Astrocyte (in vitro differentiated cells and primary cell): ENCODE measurements around the gene EP300. TPM values are rescaled to one million over a fixed set of nuclear protein-coding genes. Genes with fewer than 3 reads are reported as not detected.

Experiments
- DNase-seq: peaks from one replicate; pipeline ENCODE4 v3.0.0-alpha.2; 2010; ENCODE audit warnings: low read depth
- FAIRE-seq: peaks from 2 replicates; lab custom pipeline; 2011; peaks lifted over from hg19 to GRCh38; lab: Jason Lieb, UNC
- H2AFZ ChIP-seq: 2 replicates; pipeline ENCODE4 v1.6.0; 2012; ENCODE audit warnings: low read depth, low read length, inconsistent platforms
- H3K27ac ChIP-seq: 2 replicates; pipeline ENCODE4 v1.5.1; 2011; ENCODE audit warnings: low read depth, low read length, inconsistent platforms
- H3K27me3 ChIP-seq: 2 replicates; pipeline ENCODE4 v1.6.0; 2011; ENCODE audit warnings: low read length, inconsistent platforms; ENCODE audit not compliant: insufficient read depth
- H3K36me3 ChIP-seq: 2 replicates; pipeline ENCODE4 v1.5.1; 2011; ENCODE audit warnings: low read length, inconsistent platforms; ENCODE audit not compliant: insufficient read depth
- H3K4me1 ChIP-seq: 2 replicates; pipeline ENCODE4 v1.5.1; 2011; ENCODE audit warnings: low read length, inconsistent platforms; ENCODE audit not compliant: insufficient read depth
- H3K4me2 ChIP-seq: 2 replicates; pipeline ENCODE4 v1.6.0; 2012; ENCODE audit warnings: low read length, inconsistent platforms
- H3K4me3 ChIP-seq: 2 replicates; pipeline ENCODE4 v1.5.1; 2011; ENCODE audit warnings: low read depth, mild to moderate bottlenecking, low read length, inconsistent platforms; ENCODE audit not compliant: insufficient read depth
- H3K79me2 ChIP-seq: 2 replicates; pipeline ENCODE4 v1.6.0; 2012; ENCODE audit warnings: mild to moderate bottlenecking, low read length, inconsistent platforms; ENCODE audit not compliant: insufficient read depth
- H3K9ac ChIP-seq: 2 replicates; pipeline ENCODE4 v1.6.0; 2012; ENCODE audit warnings: mild to moderate bottlenecking, low read length, inconsistent platforms
- H3K9me3 ChIP-seq: 2 replicates; pipeline ENCODE4 v1.5.1; 2012; ENCODE audit warnings: low read depth, mild to moderate bottlenecking, low read length, inconsistent platforms; ENCODE audit not compliant: insufficient read depth
- H4K20me1 ChIP-seq: 2 replicates; pipeline ENCODE4 v1.6.0; 2012; ENCODE audit warnings: low read length, inconsistent platforms; ENCODE audit not compliant: insufficient read depth
- H3K27ac Mint-ChIP-seq: one replicate; pipeline ENCODE4 v1.8.0; 2021; ENCODE audit warnings: mild to moderate bottlenecking, mixed read lengths; ENCODE audit not compliant: unreplicated experiment
- H3K27me3 Mint-ChIP-seq: one replicate; pipeline ENCODE4 v1.8.0; 2021; ENCODE audit warnings: low read depth, mixed read lengths; ENCODE audit not compliant: unreplicated experiment
- H3K36me3 Mint-ChIP-seq: one replicate; pipeline ENCODE4 v1.8.0; 2021; ENCODE audit warnings: low read depth, mixed read lengths; ENCODE audit not compliant: unreplicated experiment
- H3K4me1 Mint-ChIP-seq: one replicate; pipeline ENCODE4 v1.8.0; 2021; ENCODE audit warnings: low read depth, mixed read lengths; ENCODE audit not compliant: unreplicated experiment
- H3K4me3 Mint-ChIP-seq: one replicate; pipeline ENCODE4 v1.8.0; 2021; ENCODE audit warnings: mild to moderate bottlenecking, moderate library complexity, mixed read lengths; ENCODE audit not compliant: unreplicated experiment
- H3K9me3 Mint-ChIP-seq: one replicate; pipeline ENCODE4 v1.8.0; 2021; ENCODE audit warnings: mild to moderate bottlenecking, mixed read lengths; ENCODE audit not compliant: unreplicated experiment
- EZH2 ChIP-seq: IDR thresholded peaks from 2 replicates; pipeline ENCODE4 v1.6.1; 2012; ENCODE audit warnings: mild to moderate bottlenecking, low read length, inconsistent platforms; ENCODE audit not compliant: insufficient read depth
- total RNA-seq: library from RNA; stranded (reverse); gene quantifications from 2 replicates; pipeline ENCODE4 v1.2.1, GENCODE V29; 2021
- TF ChIP-seq, protein P1 (sequence below): IDR thresholded peaks from 2 replicates; pipeline ENCODE4 v1.5.1; 2011; ENCODE audit warnings: low read depth, mild to moderate bottlenecking, inconsistent platforms, low read length, moderate library complexity; ENCODE audit not compliant: insufficient read depth

EP300 gene
- total RNA-seq, 1 donor from 2014 or later: 64.7 TPM

- Histone ChIP-seq H3K4me1 (no peaks in the 10 kb centered on the region), H3K4me3 (no peak overlapping the region), H4K20me1 (no peaks in the 10 kb centered on the region), H3K9ac (no peak overlapping the region), H3K36me3 (no peaks in the 10 kb centered on the region), H2AFZ (no peak overlapping the region), H3K27ac (no peak overlapping the region), H3K27me3 (peaks cover 7% of the 10 kb centered on the region), H3K4me2 (no peak overlapping the region), H3K79me2 (no peaks in the 10 kb centered on the region), H3K9me3 (no peaks in the 10 kb centered on the region)
- Mint-ChIP-seq H3K36me3 (no peaks in the 10 kb centered on the region), H3K9me3 (no peaks in the 10 kb centered on the region), H3K27me3 (peaks cover 13% of the 10 kb centered on the region), H3K4me3 (no peak overlapping the region), H3K27ac (no peak overlapping the region), H3K4me1 (no peaks in the 10 kb centered on the region)
- no peak for FAIRE-seq
- DNase-seq: no peak
- TF ChIP-seq, protein P1, sequence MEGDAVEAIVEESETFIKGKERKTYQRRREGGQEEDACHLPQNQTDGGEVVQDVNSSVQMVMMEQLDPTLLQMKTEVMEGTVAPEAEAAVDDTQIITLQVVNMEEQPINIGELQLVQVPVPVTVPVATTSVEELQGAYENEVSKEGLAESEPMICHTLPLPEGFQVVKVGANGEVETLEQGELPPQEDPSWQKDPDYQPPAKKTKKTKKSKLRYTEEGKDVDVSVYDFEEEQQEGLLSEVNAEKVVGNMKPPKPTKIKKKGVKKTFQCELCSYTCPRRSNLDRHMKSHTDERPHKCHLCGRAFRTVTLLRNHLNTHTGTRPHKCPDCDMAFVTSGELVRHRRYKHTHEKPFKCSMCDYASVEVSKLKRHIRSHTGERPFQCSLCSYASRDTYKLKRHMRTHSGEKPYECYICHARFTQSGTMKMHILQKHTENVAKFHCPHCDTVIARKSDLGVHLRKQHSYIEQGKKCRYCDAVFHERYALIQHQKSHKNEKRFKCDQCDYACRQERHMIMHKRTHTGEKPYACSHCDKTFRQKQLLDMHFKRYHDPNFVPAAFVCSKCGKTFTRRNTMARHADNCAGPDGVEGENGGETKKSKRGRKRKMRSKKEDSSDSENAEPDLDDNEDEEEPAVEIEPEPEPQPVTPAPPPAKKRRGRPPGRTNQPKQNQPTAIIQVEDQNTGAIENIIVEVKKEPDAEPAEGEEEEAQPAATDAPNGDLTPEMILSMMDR: no peak
- no peak for TF ChIP-seq EZH2
Measured at GRCh38 chr22:41078931-41079330, 13.5 kb upstream of the EP300 start.

GRCh38 chr22:41085842-41086241, 6.5 kb upstream of the EP300 start:
- Mint-ChIP-seq H3K27me3 (peaks cover 5% of the 10 kb centered on the region), H3K27ac (no peak overlapping the region), H3K9me3 (no peaks in the 10 kb centered on the region), H3K4me3 (no peak overlapping the region), H3K4me1 (no peaks in the 10 kb centered on the region), H3K36me3 (no peaks in the 10 kb centered on the region)
- H3K79me2 ChIP-seq: no peaks in the 10 kb centered on the region
- no peak overlapping the region for H3K9ac ChIP-seq
- no peaks in the 10 kb centered on the region for H3K4me1 ChIP-seq
- H3K27me3 ChIP-seq: peaks cover 5% of the 10 kb centered on the region
- H3K4me2 ChIP-seq: no peak overlapping the region
- FAIRE-seq (no peak), DNase-seq (no peak)
- no peak for TF ChIP-seq EZH2
- TF ChIP-seq, protein P1: no peak
- H3K9me3 ChIP-seq: no peaks in the 10 kb centered on the region
- no peaks in the 10 kb centered on the region for H4K20me1 ChIP-seq
- no peak overlapping the region for H2AFZ ChIP-seq
- H3K4me3 ChIP-seq: no peak overlapping the region
- no peak overlapping the region for H3K27ac ChIP-seq
- H3K36me3 ChIP-seq: no peaks in the 10 kb centered on the region

DNA sequence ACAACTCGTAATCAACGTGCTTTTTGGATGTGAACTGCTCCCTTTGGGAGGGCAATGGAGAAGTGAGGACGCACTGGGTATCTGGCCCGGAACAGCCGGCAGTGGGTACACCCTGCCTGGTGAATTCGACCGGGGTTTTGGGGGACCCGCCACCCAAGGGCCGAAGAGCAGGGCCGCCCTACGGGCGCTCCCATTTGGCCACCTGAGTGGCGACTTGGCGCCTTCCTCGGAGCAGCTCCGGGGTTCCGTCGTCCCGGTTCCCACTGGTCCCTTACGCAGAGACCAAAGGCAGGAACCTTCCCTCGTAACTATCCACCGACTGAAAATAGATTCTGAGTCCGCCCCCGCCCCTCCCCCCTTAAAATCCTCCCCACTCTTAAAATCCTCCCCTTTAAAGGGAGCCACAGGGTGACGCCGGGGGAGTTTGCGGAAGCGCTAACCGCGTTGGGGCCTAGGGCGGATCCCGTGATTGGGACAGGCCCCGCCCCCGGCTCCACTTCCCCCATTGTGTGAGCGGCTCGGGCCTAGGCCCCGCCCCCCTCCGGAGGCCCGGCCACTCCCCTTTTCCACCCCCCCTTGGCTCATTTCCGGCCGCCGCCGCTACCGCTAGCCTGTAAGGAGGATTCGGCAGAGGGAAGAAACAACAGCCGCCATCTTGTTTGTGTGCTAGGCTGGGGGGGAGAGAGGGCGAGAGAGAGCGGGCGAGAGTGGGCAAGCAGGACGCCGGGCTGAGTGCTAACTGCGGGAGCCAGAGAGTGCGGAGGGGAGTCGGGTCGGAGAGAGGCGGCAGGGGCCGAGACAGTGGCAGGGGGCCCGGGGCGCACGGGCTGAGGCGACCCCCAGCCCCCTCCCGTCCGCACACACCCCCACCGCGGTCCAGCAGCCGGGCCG, 1.0 kb upstream of the EP300 start:
- Histone ChIP-seq H3K27me3 (no peaks in the 10 kb centered on the region), H4K20me1 (peaks cover 38% of the 10 kb centered on the region), H3K9ac (peak overlapping the region; percentile 99), H3K36me3 (no peaks in the 10 kb centered on the region), H3K27ac (peak overlapping the region; percentile 99), H3K9me3 (no peaks in the 10 kb centered on the region), H3K4me3 (peak overlapping the region; percentile 99), H2AFZ (peak overlapping the region; percentile 89), H3K4me1 (peaks cover 6% of the 10 kb centered on the region), H3K79me2 (peaks cover 42% of the 10 kb centered on the region), H3K4me2 (peak overlapping the region; percentile 96)
- Mint-ChIP-seq H3K4me3 (peak overlapping the region; percentile 93), H3K36me3 (no peaks in the 10 kb centered on the region), H3K9me3 (no peaks in the 10 kb centered on the region), H3K4me1 (peaks cover 4% of the 10 kb centered on the region), H3K27me3 (no peaks in the 10 kb centered on the region), H3K27ac (peak overlapping the region; percentile 98)
- TF ChIP-seq EZH2: no peak
- TF ChIP-seq, protein P1: no peak
- no peak for FAIRE-seq
- DNase-seq: peak; percentile 93
